ENCODE results near the gene LRRC75A.
A peak's percentile ranks its signal among the peaks of the same experiment; 100 is the strongest.
"Not testable (repeated sequence)": the region's sequence is repeated elsewhere in the genome, so short reads cannot be mapped to it uniquely, and the experiment has no call there.

Gene LRRC75A, protein sequence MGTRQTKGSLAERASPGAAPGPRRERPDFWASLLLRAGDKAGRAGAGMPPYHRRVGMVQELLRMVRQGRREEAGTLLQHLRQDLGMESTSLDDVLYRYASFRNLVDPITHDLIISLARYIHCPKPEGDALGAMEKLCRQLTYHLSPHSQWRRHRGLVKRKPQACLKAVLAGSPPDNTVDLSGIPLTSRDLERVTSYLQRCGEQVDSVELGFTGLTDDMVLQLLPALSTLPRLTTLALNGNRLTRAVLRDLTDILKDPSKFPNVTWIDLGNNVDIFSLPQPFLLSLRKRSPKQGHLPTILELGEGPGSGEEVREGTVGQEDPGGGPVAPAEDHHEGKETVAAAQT

DNA sequence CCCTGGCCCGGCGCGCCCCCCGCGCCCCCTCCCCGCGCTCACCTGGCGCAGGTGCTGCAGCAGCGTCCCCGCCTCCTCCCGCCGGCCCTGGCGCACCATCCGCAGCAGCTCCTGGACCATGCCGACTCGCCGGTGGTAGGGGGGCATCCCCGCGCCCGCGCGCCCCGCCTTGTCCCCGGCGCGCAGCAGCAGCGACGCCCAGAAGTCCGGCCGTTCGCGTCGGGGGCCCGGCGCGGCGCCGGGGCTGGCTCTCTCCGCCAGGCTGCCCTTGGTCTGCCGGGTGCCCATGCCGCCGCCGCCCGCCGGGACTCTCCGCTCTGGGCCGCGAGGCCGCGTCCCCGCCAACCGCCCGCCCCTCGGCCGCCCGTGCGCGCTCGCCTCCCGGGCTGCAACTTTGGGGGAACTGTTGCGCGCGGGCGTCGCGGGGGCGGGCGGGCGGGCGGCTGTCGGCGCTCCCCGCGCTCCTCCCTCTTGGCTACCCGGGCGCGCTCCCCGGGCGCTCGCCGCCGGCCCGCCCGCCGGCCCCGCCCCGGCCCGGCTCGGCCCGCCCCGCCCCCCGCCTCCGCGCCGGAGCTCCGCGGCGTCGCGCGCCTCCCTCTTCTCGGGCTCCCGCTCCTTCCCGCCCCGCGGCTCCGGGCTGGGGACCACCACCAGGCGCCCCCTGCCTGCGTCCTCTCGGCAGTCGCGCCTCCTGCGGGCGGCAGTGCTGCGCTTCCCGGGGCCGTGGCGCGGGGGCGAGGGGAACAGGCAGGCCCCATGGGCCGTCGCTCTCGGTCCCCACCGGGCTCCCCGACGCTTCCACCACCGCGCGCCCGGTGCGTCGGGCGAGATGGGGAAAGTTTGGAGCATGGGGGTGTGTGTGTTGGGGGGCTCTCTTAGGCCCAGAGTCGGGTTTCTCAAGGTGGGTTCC, at the start of gene LRRC75A:
LRRC75A (minus strand) TSS at position 491 of the 910 bp plus-strand sequence; CDS start at position 288, 203 bp downstream.
- peak; percentile 4 to 28 for DNase-seq (ENCODE audit: low read depth in 2 of 2)

DNA sequence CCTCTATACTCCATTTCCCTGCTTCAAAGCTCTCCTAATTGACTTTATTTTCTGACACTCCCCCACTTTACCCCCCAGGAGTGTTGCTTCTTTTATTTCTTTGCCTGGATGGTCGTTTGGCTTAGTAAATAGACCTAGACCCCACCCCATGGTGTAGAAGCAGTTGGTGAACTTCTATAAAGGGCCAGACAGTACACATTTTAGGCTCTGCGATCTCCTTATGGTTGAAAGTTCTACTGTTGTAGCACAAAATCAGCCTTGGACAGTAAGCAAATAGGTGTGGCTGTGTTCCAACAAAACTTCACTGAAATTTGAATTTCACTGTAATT, 45.1 kb upstream of the LRRC75A start:
- no peak for DNase-seq (ENCODE audit: low read depth in 2 of 2)

DNA sequence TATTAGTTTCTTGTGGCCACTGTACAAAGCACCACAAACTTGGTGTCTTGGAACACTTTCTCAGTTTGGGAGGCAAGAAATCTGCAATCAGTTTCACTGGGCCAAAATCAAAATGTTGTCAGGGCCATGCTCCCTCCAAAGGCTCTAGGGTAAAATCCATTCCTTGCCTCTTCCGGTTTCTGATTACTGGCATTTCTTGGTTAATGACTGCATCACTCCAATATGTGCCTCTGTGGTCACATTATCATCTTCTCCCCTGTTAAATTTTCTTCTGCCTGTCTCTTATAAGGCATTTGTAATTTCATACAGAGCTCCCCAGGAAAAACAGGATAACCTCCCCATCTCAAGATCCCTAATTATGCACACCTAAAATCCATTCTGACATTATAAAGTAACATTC, 42.2 kb upstream of the LRRC75A start:
- DNase-seq (ENCODE audit: low read depth in 2 of 2) = no peak

DNA sequence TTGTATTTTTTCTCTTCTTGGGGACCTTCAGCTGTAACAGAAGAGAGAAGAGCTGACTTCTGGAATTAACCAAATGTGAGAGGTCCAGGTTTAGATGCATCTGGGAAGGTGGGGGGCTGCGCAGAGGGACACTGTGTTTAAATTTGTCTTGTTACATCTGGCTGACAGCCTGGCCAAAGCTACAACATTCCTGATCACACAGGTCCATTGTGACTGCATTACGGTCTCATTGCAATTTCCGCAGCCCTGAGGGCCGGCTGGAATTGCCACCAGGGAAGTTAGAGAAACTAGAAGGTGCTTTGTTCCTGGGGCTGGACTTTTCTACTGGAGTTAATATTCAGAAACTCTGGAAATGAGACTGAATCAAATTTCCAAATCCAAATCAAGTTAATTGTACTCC, 37.9 kb upstream of the LRRC75A start:
- no peak for DNase-seq (ENCODE audit: low read depth in 2 of 2)

DNA sequence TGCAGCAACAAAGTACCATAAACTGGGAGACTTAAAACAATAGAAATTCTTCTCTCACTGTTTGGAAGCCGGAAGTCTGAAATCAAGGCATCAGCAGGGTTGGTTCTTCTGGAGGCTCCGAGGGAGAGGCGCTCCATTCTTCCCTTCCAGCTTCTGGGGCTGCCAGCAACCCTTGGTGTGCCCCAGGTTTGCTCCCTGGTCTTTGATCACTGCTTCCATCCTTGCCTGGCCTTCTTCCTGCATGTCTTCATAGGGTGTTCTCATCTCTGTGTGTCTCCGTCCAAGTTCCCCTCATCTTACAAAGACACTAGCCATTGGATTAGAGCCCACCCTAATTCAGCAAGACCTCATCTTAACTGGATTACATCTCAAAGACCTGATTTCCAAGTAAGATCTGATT, 35.3 kb upstream of the LRRC75A start:
- no peak for DNase-seq (ENCODE audit: low read depth in 2 of 2)

DNA sequence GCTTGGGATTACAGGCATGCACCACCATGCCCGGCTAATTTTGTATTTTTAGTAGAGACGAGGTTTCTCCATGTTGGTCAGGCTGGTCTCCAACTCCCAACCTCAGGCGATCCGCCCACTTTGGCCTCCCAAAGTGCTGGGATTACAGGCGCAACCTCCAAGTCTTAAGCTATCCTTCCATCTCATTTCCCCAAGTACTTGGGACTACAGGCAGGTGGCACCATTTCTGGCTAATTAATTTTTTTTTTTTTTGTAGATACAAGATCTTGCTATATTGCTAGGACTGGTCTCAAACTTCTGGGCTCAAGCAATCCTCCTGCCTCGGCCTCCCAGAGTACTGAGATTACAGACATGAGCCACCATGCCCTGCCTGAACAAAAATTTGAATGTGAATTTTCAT, 33.6 kb upstream of the LRRC75A start:
- DNase-seq (ENCODE audit: low read depth in 2 of 2) = not testable (repeated sequence)

DNA sequence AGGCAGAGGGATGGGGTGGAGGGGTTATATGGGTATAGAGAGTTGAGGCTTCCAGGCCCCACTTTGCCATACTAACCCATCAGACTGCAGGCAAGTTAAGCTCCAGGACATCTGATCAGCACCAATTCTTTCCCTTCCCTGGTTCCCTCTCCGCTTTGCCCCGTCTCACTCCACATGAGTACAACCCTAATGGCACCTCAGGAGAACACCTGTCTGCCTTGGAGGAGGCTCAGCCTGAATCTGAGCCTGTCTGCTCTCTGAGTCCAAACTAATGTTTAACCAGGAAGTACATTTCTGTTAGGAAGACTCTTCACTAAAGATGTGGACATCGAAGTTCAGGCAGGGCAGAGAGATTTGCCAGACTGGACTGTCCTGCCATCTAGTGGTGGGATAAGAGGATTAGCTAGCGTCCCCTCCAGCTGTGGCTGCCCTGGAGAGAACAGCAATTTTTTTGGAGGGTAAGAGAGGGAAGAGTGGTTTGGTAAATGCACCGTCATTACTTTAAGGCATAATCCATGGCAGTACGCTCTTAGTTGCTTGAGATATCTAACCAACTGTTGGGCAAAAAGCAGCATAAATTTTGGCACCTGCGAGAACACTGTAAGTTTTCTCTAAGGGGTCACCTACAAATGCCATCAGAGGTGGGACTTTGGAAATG, 29.2 kb upstream of the LRRC75A start:
- peak; percentile 29 to 47 for DNase-seq (ENCODE audit: low read depth in 2 of 2)

DNA sequence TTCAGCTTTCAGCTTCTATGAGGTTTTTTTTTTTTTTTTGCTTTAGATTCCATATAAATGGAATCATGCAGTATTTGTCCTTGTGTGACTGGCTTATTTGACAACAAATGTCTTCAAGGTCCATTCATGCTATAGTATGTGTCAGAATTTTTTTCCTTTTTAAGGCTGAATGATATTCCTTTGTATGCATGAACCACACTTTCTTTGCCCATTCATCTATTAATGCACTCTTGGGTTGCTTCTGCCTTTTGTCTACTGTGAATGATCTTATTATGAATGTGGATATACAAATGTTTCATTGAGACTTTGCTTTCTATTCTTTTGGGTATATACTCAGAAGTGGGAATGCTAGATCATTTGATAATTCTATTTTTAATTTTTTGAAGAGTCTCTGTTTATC, 27.0 kb upstream of the LRRC75A start:
- DNase-seq (ENCODE audit: low read depth in 2 of 2) = no peak

DNA sequence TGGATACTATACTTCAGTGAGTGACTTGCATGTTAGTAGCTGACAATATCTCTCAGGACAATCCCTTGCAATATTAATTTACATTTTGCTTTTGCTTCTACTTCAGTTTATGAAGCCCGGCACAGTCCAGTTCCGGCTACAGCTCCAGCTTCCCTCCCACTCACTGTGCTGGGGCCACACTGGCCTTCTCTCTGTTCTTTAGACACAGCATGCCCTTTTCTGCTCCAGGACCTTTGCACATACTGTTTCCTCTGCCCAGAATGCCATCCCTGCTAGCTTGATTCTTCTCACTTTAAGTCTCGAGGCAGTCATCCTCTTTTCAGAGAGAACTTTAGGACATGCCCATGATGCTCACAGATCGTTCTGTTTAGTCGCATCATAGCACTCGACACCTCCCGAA, 25.5 kb upstream of the LRRC75A start:
- DNase-seq (ENCODE audit: low read depth in 2 of 2) = no peak

DNA sequence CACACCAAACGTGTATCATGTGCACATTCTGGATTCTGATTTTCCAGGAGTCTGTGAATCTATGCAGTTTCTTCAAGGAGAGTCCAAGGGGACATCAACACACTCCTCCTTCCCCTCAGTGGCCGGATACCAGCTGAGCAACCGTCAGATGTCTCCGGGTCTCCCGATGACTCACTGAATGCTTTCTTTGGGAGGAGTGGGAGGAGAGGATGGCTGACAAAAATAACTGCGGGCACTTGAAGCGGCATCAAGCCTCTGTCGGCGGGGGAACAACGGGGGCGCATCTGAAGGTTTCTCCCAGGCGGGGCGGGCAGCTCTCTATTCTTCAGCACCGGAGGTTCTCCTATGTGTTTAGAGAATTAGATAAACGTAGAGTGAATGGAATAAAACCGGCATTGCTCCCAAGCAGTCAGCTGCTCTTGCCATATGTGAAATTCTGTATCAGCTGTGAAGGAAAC, 24.6 kb upstream of the LRRC75A start:
- DNase-seq (ENCODE audit: low read depth in 2 of 2) = no peak

DNA sequence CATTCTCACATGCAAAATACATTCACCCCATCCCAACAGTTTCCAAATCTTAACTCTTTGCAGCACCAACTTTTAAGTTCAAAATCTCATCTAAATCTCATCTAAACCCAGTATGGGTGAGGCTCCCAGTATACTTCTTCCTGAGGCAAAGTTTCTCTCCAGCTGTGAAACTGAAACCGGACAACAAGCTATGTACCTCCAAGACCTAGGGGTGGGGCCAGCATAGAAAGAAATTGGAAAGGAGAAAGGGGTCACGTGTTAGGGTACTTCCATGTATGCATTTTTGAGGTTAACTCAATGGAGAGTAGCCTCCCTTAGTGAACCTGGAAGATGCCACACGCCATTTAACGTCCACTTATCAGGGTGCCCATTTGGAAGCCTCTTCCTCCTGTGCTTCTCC, 23.9 kb upstream of the LRRC75A start:
- DNase-seq (ENCODE audit: low read depth in 2 of 2) = no peak

DNA sequence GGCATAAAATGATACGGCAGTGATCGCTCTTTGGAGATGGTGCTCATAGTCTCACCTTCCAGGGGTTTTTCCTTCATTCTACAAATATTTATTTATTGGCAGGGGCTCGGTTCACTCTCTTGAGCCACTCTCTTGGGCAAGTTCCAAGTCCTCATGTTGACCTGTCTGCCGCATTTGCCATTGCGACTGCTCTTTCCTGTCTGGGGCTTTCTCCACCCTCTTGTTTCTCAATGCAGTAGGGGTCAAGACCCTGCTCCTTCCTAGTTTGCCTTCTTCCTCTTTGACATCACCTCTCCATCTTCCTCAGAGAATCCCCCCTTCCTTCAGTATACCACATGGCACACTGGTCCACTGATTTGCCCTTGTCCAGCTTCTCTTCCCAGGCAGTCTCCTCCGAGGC, 21.9 kb upstream of the LRRC75A start:
- DNase-seq (ENCODE audit: low read depth in 2 of 2) = no peak

DNA sequence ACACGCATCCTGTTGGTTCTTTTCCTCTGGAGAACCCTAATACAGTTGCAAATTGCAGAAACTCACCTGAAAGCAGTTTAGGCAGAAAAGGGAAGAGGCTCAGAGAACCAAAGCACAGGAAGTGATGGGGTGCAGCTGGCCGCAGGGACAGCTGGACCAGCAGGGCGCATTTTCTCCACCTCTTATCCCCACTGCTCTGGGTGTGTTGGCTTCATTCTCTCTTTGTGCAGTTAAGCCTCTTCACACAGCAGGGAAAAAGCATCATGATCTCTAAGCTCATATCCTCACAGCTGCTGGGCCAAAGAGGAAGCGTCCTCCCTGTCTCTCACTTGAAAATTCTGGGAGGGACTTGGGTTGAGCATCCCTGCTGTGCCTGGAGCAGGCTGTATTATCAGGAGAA, 20.0 kb upstream of the LRRC75A start:
- DNase-seq (ENCODE audit: low read depth in 2 of 2) = no peak

DNA sequence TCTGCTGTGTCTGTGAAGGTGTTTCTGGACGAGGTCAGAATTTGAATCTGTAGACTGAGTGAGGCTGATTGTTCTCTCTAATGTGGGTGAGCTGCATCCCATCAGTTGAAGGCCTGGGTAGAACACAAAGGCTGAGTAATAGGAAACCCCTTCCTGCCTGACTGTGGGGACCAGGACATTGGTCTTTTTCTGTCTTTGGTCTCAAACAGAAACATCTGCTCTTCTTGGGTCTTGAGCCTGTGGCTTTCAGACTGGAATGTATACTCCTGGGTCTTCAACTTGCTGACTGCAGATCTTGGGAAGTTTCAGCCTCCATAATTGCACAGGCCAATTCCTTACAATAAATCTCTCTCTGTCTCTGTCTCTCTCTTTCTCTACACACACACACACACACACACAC, 19.6 kb upstream of the LRRC75A start:
- DNase-seq (ENCODE audit: low read depth in 2 of 2) = no peak

DNA sequence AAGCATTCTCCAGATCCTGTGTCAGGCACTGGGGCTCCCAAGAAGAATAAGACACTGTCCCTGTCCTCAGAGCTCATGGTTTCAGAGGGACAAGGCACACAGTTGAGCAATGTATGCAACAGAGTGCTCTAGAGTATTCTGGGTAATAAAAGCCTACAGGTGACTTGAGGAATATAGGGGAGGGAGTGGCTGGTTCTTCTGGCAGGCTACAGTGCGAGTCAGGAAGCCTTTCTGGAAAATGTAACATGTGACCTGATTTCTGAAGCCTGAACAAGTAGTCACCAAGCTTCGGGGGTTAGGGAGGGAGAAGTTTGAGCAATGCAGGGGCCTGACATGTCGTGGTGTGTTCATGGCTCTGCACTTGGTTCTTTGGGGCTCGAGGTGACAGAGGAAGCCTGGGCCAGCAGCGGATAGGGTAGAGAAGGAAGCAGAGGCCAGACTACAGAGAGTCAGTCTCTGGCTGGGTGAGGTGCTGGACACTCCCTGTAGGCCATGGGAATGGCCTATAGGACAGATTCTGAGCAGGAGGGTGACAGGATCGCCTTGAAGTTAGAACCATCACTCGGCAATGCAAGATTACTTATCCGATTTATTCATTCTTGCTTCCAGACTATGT, 16.0 kb upstream of the LRRC75A start:
- no peak for DNase-seq (ENCODE audit: low read depth in 2 of 2)

DNA sequence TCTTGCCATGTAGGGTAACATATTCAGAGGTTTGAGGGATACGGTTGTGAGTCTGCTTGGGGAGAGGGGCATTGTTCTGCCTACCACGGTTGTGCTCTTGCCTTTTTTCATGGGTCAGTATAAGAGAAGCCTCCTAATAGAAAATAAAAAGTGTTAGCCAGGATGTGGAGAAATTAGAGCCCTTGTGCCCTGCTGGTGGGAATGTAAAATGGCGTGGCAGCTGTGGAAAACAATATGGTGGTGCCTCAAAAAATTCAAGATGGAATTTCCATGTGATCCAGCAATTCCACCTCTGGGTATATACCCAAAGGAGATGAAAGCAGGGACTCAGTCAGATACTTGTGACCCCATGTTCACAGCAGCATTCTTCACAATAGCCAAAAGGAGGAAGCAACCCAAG, 14.2 kb upstream of the LRRC75A start:
- no peak for DNase-seq (ENCODE audit: low read depth in 2 of 2)

DNA sequence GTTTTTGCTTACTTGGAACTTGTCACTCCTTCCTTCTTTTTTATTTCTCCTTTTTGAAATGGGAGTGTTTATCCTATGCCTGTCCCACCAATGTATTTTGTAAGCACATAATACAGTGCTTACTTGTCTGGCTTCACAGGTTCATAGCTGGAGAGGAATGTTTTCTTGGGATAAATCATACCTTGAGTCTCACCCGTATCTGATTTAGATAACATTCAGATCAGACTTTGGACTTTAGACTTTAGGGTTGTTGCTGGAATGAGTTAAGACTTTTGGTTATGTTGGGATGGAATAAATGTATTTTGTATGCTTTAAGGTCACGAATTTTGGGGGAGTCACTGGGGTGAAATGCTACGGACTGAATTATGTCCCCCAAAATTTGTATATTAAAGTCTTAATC, 13.0 kb upstream of the LRRC75A start:
- DNase-seq (ENCODE audit: low read depth in 2 of 2) = no peak

DNA sequence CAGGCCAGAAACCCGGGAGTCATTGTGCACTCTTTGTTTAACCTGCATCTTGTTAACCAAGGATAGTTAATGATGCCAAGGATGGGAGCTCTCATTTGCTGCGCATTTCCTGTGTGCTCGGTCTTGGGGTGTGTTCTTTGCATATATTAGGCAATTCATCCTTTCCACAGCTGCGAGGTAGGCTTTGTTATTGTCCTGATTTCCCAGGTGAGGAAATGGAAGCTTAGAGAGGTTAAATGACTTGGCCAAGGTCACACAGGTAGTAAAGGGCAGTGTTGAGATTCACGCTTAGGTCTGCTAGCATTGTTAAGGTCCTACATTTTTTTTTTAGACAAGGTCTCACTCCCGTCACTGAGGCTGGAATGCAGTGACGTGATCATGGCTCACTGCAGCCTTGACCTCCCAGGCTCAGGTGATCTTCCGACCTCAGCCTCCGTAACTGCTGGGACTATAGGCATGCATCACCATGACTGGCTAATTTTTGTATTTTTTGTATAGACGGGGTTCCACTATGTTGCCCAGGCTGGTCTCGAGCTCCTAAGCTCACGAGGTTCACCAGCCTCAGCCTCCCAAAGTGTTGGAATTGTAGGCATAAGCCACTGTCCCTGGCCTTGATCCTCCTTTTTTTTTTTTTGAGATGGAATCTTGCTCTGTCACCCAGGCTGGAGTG, 5.0 kb upstream of the LRRC75A start:
- DNase-seq (ENCODE audit: low read depth in 2 of 2) = no peak

DNA sequence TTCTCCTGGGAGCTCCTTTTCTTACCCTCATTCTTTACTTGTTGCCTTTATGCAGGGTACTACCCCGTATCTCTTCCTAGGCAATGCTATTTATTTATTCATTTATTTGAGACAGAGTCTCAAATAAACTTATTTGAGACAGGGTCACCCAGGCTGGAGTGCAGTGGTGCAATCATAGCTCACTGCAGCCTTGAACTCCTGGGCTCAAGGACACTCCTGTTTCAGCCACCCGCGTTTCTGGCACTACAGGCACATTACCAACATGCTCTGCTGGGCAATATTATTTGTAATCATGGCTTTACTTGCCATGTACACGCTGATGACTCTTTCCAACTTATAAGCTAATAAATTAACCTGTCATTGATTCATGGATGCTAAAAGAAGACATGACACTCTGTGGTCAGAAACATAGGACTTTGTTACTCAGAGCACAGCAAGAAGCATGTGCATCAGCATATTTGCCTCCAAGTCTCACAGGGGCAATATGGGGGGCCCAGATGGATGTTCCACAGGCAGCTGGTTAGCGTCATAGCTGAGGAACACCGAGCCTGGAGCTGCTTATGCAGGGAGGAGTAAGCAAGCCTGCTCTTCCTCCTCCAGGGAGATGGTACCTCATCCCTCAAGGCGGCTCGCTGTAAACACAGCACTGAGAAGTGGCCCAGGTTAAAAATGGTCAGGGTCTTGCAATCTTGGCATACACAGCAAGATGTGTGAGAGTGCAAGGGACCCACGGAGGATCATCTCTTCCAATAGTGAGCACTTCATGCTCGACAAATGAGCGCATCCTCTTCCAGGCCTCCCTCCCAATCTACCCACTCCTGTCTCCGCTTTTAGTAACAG, 4.2 kb upstream of the LRRC75A start:
- DNase-seq (ENCODE audit: low read depth in 2 of 2) = no peak

DNA sequence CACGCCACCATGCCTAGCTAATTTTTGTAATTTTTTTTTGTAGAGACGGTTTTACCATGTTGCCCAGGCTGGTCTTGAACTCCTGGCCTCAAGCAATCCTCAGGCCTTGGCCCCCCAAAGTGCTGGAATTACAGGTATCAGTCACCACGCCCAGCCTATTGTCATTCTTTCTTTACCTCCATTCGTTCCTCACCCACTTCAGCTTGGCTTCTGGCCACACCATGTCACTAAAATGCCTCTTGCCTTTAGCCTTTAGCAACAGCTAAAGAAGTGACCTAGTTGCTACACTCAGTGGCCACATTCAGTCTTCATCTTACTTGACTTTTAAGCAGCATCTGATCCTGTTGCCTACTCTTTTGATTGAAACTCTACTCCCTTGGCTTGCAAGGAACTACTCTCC, 3.6 kb upstream of the LRRC75A start:
- DNase-seq (ENCODE audit: low read depth in 2 of 2) = no peak

DNA sequence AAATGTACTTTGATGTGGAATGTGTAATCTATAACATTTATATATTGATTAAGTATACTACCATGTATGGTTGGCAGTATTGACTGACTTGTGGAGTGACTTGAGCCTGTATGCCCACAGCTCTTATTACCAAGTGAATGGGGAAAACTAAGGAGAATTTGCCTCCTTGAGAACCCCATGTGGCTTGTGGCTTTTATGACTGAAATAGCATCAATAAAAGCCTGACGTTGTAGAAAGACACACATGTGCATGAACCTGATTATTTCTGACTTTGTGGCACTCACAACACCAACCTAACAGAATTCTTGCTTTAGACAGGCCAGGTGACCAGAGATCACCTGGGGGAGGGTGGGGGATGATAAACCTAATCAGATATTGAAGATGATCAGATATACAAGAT, 2.1 kb upstream of the LRRC75A start:
- DNase-seq (ENCODE audit: low read depth in 2 of 2) = no peak

Measured in stimulated activated CD4-positive, alpha-beta T cell treated with anti-CD3 and anti-CD28 coated beads, Interleukin-12 subunit alpha, Interleukin-12 subunit beta, amount 100 ng/mL, for 24 hours (primary cell).